Thyroid gland (tissue), 4 donors: ENCODE measurements around the gene GLT1D1. TPM values are rescaled to one million over a fixed set of nuclear protein-coding genes. Genes with fewer than 3 reads are reported as not detected.

Experiments used
- DNase-seq, 2 donors: peaks; one replicate each; pipeline ENCODE4 v3.0.0-alpha.2; 2019
- H3K27ac ChIP-seq, 3 donors: fragments of 200-600 bp; sonication (generic); 1 replicate in 2 of 3; 2 replicates in 1 of 3; pipeline ENCODE4 v1.5.1; 2016 to 2019; ENCODE audit warnings: mild to moderate bottlenecking in 1 of 3, moderate library complexity in 1 of 3
- H3K27me3 ChIP-seq: fragments of 200-600 bp; sonication (generic); one replicate; pipeline ENCODE4 v1.5.1; 2019
- H3K36me3 ChIP-seq, 2 donors: fragments of 200-600 bp; sonication (generic); one replicate each; pipeline ENCODE4 v1.5.1; 2016 to 2019
- H3K4me1 ChIP-seq, 2 donors: fragments of 200-600 bp; sonication (generic); one replicate each; pipeline ENCODE4 v1.5.1; 2017 to 2019
- H3K4me3 ChIP-seq, 3 donors: fragments of 200-600 bp; sonication (generic); replicated peaks in 1 of 3; 1 replicate in 2 of 3; 2 replicates in 1 of 3; pipeline ENCODE4 v1.5.1; 2016; ENCODE audit warnings: mild to moderate bottlenecking in 1 of 3
- H3K9me3 ChIP-seq: fragments of 200-600 bp; sonication (generic); one replicate; pipeline ENCODE4 v1.5.1; 2017
- CTCF ChIP-seq, 6 experiments: fragments of 200-600 bp in 3 of 6; fragments of 450-650 bp in 3 of 6; sonication (generic) in 3 of 6; IDR thresholded peaks; one replicate each; pipeline ENCODE4 v1.5.1; 2016 to 2019; ENCODE audit warnings: antibody characterized with exemption in 6 of 6, mild to moderate bottlenecking in 2 of 6, inconsistent platforms in 1 of 6, moderate library complexity in 1 of 6
- POLR2A ChIP-seq, 2 donors: fragments of 450-650 bp; IDR thresholded peaks; one replicate each; pipeline ENCODE4 v1.6.1; 2017; ENCODE audit warnings: antibody characterized with exemption in 2 of 2, mild to moderate bottlenecking in 2 of 2, moderate library complexity in 1 of 2
- WGBS, 2 donors: methylation state at CpG; one replicate each; pipeline ENCODE4 v1.1.5; 2017; 5-methylcytosine and 5-hydroxymethylcytosine counted together
- intact Hi-C: fragments of 100-400 bp; cut with DNase I; formaldehyde crosslinking; loops from one replicate; pipeline ENCODE4 v1.15.1; 2023
- total RNA-seq, 4 donors: library from RNA; depleted of rRNA; stranded (reverse); fragments of >200 nt; gene quantifications; one replicate each; pipeline ENCODE4 v1.2.3, GENCODE V29; 2016

GLT1D1 gene
- total RNA-seq, 4 donors from 2014 or later, result 0.13 to 2.6 (median 0.45) TPM

DNA sequence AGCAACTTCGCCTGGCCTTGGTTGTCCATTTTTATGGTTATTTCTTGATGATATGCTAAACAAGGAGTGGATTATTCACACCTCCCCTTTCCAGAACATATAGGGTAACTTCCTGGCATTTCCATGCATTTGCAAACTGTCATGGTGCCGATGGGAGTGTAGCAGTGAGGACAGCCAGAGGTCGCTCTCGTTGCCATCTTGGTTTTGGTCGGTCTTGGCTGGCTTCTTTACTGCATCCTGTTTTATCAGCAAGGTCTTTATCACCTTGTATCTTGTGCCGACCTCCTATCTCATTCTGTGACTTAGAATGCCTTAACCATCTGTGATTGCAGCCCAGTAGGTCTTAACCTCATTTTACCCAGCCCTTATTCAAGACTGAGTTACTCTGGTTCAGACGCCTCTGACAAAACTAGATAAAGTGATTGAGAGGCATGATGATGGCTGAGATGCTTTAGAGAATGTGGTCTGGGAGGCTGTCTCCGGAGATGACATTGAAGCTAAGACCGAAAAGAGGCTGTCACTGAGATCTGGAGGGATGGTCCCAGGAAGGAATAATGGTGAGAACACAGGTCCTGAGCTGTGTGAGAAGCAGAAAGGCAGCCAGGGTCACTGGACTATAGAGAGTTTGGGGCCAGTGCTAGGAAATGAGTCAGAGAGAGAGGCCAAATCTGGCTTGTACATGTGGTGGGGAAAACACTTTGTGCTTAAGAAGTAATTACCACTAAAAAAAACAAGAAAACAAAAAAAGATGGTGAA, 2.9 kb downstream of the GLT1D1 start:
- H3K4me1 ChIP-seq, result peaks cover 0 to 5% of the 10 kb centered on the region in 2 donors
- H3K36me3 ChIP-seq, result no peaks in the 10 kb centered on the region
- WGBS, 2 donors, result 86 to 90% methylated on average over 9 of the region's 9 CpGs
- intact Hi-C loops, result no loop called here
- H3K9me3 ChIP-seq, result no peaks in the 10 kb centered on the region
- no peaks in the 10 kb centered on the region for H3K27me3 ChIP-seq
- no peak for DNase-seq
- no peak for TF ChIP-seq CTCF (IDR thresholded peaks at IDR 0.05)
- no peak overlapping the region for H3K4me3 ChIP-seq
- no peak overlapping the region for H3K27ac ChIP-seq

DNA sequence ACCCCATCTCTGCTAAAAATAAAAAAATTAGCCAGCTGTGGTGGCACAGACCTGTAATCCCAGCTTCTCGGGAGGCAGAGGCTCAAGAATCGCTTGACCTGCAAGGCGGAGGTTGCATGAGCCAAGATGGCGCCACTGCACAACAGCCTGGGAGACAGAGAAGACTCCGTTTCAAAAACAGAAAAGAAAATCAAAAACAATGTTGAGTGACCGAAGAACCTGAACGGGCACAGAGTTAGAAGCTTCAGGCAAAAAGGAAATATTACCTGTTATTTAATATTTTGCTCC, 3.5 kb downstream of the GLT1D1 start:
- no peak for DNase-seq
- intact Hi-C loops, result no loop called here
- Histone ChIP-seq H3K36me3 (no peaks in the 10 kb centered on the region), H3K27me3 (no peaks in the 10 kb centered on the region), H3K27ac (no peak overlapping the region), H3K4me3 (no peak overlapping the region), H3K4me1 (peaks cover 0 to 5% of the 10 kb centered on the region in 2 donors), H3K9me3 (no peaks in the 10 kb centered on the region)
- 96% methylated on average over 7 of the region's 7 CpGs for WGBS, 2 donors
- TF ChIP-seq POLR2A (IDR thresholded peaks at IDR 0.05) (no peak), CTCF (IDR thresholded peaks at IDR 0.05) (no peak)

- Histone ChIP-seq H3K4me1 (peaks cover 0 to 5% of the 10 kb centered on the region in 2 donors), H3K9me3 (no peaks in the 10 kb centered on the region), H3K27me3 (no peaks in the 10 kb centered on the region), H3K27ac (no peak overlapping the region), H3K4me3 (no peak overlapping the region), H3K36me3 (no peaks in the 10 kb centered on the region)
- TF ChIP-seq POLR2A (IDR thresholded peaks at IDR 0.05) (no peak), CTCF (IDR thresholded peaks at IDR 0.05) (no peak)
- DNase-seq, result no peak
- 78 to 80% methylated on average over 9 of the region's 9 CpGs for WGBS, 2 donors
- intact Hi-C loops, result no loop called here
These were observed 4.0 kb downstream of the GLT1D1 start for GRCh38 chr12:128857133-128857763.

DNA sequence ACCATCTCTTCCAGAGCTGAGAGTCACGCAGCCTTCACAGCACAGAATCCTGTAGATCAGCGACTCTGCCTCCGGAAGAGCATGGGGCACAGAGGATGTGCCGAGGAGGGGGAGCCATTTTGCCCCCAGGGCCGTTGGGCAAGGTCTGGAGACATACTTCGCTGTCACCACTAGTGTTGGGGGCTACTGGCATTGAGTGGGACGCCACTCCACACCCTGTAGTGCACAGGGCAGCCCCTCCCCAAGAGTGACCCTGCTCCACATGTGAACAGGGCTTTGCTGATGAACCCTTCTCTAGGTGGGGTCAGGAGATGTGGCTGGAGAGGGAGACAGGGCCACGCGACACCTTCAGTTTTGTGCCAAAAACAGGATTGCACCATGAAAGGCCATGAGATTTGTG, 6.0 kb downstream of the GLT1D1 start:
- intact Hi-C loops, result no loop called here

More for the DNA sequence above, 6.0 kb downstream of the GLT1D1 start:
- H3K4me1 ChIP-seq, result no peaks in the 10 kb centered on the region
- TF ChIP-seq CTCF (IDR thresholded peaks at IDR 0.05), result no peak
- TF ChIP-seq POLR2A (IDR thresholded peaks at IDR 0.05), result no peak
- WGBS, 2 donors, result 91% methylated on average over 9 of the region's 9 CpGs
- no peak for DNase-seq
- H3K27ac ChIP-seq, result no peak overlapping the region
- no peaks in the 10 kb centered on the region for H3K9me3 ChIP-seq
- H3K36me3 ChIP-seq, result no peaks in the 10 kb centered on the region
- no peaks in the 10 kb centered on the region for H3K27me3 ChIP-seq
- H3K4me3 ChIP-seq, result no peak overlapping the region
